GM18502 (cell line): ENCODE measurements around the gene ANKRD42.

Experiments
- ATAC-seq: cut with Tn5 transposase; IDR thresholded peaks from one replicate; pipeline ENCODE4 v1.9.1; 2021; ENCODE audit warnings: mild to moderate bottlenecking; ENCODE audit not compliant: unreplicated experiment, poor library complexity

Gene ANKRD42

DNA sequence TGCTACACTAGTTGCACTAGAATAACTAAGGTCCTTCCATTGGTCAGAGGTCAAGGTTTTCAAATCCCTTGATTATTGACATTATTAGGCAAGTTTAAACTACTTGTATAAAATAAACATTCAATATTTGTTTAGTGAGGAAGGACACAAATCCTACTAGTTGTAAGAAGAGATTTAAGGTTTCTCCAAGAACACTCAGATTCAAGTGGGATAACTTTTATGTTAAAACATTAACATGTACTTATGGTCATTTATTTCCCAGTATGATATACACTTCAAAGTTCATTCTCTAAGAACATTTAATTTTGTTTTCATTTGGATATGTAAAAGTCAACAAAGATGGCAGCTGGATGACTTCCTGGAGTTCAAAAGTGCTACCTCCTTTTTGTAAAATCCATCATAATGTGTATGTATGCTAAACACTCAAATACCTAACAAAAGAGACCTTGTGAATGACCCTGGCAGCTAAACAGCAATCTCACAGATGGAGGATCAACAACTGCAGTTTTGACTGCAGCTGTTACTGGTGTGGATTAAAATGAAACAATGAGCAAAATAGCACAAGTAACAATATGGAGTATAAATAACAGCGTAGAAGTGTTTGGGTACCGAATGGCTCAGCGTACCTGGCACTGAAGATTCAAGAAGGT lies 91.1 kb downstream of the ANKRD42 start:
- ATAC-seq, result no peak

DNA sequence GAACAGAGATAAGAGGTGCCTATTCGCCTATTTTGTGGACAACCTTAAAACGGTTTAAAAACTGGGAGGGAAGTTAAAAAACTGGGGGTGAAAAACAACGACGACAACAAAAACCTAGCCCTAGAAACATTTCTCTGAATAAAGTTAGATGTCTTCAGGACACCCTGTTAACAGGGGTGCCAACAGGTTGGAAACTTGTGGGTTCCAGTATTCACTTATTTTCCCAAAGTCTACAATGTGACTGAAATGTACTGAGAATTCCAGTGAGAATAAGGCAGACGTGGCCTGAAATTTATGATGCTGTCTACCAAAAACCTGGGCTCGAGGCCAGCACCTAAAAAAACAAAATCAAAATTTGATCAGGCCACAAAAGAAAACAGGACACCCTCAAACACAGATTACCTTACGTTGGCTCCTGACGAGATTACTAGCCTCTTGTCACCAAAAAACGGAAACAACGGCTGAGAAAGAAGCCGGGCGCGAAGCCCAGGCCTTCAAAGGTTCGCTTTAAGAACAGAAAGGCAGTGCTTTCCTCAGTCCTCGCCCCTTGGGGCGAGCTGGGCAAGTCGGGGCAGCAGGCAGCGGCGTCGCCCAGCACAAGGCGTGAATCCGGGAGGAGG lies 91.7 kb downstream of the ANKRD42 start:
- peak; percentile 50 for ATAC-seq

- peak; percentile 90 for ATAC-seq
Observed at GRCh38 chr11:83285771-83286528, 92.4 kb downstream of the ANKRD42 start, which contains the start of gene CCDC90B. TSS of gene CCDC90B (minus strand) at chr11:83286367. CDS start at chr11:83285972, 395 bp downstream.

DNA sequence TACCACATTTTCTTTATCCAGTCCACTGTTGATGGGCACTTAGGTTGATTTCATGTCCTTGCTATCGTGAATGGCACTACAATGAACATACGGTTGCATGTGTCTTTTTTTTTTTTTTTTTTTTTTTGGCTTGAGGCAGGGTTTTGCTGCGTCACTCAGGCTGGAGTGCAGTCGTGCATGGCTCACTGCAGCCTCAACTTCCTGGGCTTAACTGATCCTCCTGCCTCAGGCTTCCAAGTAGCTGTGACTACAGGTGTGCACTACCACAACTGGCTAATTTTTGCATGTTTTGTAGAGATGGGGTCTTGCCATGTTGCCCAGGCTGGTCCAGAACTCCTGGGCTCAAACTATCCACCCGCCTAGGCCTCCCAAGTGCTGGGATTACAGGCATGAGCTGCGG lies 94.1 kb downstream of the ANKRD42 start:
- ATAC-seq, result no peak

DNA sequence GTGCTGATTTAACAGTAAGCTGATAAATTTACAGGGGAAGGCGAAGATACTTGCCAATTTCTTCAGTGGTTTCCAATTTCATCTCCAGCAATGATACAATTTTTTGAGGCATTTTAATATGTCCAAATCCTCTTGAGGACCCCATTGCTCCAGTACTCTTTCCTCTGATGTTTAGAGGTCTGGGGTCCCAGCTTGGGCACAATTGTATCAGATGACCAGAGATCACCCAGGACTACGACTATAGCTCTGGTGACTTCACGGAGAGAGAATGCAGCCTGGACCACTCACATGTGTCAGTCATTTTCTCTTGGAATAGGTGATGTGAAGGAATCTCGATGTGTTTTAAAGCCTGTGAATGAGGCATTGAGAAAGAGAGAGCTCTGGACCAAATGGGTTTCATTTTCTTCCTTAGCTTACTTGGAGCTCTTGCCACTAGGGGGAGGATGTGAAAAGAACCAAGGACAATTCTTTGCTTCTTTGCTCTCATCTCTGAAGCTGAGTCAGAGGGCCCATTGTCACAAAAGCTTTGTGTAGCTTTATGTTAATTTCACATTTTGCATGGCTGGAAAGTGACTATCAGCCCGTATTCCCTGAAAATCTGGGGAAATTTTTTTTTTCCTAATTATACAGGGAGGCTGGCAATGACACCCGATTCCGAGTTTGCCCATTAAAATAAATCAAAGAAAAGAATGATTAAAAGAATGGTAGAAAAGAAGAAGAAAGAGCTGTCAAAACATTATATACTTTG lies 99.4 kb downstream of the ANKRD42 start:
- peak; percentile 76 for ATAC-seq

DNA sequence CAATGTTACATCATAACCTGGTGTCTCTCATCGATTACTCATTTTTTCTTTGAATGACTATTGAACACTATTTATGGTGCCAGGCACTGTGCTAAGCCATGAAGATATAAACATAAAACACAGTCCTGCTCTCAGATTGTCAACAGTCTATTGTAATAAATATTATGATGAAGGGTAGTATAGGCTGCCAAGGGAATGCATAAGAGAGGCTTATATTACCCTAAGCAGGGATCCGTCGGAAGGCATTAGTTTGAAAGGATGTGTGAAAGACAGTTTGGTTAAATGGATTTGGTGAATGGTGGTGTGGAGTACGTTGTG lies 99.9 kb downstream of the ANKRD42 start:
- ATAC-seq, result no peak

- no peak for ATAC-seq
Observed at GRCh38 chr11:83294208-83294607, 100.7 kb downstream of the ANKRD42 start.
